GM19372 (cell line): Measurements from ENCODE around the gene INPP5A.
A peak's percentile ranks its signal among the peaks of the same experiment; 100 is the strongest.

Source experiments
- ATAC-seq: cut with Tn5 transposase; IDR thresholded peaks from one replicate; pipeline ENCODE4 v1.9.1; 2021; ENCODE audit warnings: mild to moderate bottlenecking, low read depth, moderate library complexity; ENCODE audit not compliant: unreplicated experiment

The INPP5A gene

GRCh38 chr10:132534391-132535064, 3.1 kb upstream of the INPP5A start:
- ATAC-seq = no peak

- no peak for ATAC-seq
Measured at GRCh38 chr10:132535065-132535651, 2.4 kb upstream of the INPP5A start.

GRCh38 chr10:132536241-132536876, 1.2 kb upstream of the INPP5A start:
- no peak for ATAC-seq

GRCh38 chr10:132536877-132537683, 507 bp upstream of the INPP5A start:
- ATAC-seq = peak; percentile 87

- ATAC-seq = no peak
Measured at GRCh38 chr10:132538031-132538789, 623 bp downstream of the INPP5A start.

- ATAC-seq = no peak
Measured at GRCh38 chr10:132538790-132539421, 1.3 kb downstream of the INPP5A start.

GRCh38 chr10:132539431-132539839, 1.8 kb downstream of the INPP5A start:
- no peak for ATAC-seq

GRCh38 chr10:132539894-132540293, 2.3 kb downstream of the INPP5A start:
- ATAC-seq = no peak

GRCh38 chr10:132540456-132540855, 2.9 kb downstream of the INPP5A start:
- no peak for ATAC-seq

- ATAC-seq = no peak
Measured at GRCh38 chr10:132541129-132541528, 3.5 kb downstream of the INPP5A start.

GRCh38 chr10:132541601-132542011, 4.0 kb downstream of the INPP5A start:
- no peak for ATAC-seq

GRCh38 chr10:132542086-132542775, 4.6 kb downstream of the INPP5A start:
- ATAC-seq = no peak

GRCh38 chr10:132542819-132543218, 5.2 kb downstream of the INPP5A start:
- no peak for ATAC-seq

- ATAC-seq = no peak
Measured at GRCh38 chr10:132543916-132544743, 6.5 kb downstream of the INPP5A start.

GRCh38 chr10:132544744-132545658, 7.4 kb downstream of the INPP5A start:
- no peak for ATAC-seq

GRCh38 chr10:132545659-132546367, 8.2 kb downstream of the INPP5A start:
- ATAC-seq = no peak
